Activated naive CD8-positive, alpha-beta T cell treated with anti-CD3 and anti-CD28 coated beads, Interleukin-2, amount 10 ng/mL, durations not matched to agents 7 days and 5 days (primary cell): ENCODE measurements around the gene CORO1C. TPM values are rescaled to one million over a fixed set of nuclear protein-coding genes. Genes with fewer than 3 reads are reported as not detected.

Source experiments
- ATAC-seq: fragments of 150-1000 bp; cut with Tn5 transposase; one replicate; pipeline ENCODE4 v1.10.0; 2021; ENCODE audit warnings: low read depth, moderate library complexity
- POLR2A ChIA-PET: fragments of 350-600 bp; sonication (Branson Sonifier 250); formaldehyde crosslinking; loops from one replicate; lab custom pipeline; 2021; ENCODE audit warnings: antibody characterized with exemption; lab: Charles Lee
- DNase-seq: peaks from one replicate; pipeline ENCODE4 v3.0.0; 2021
- H3K27ac Mint-ChIP-seq: one replicate; pipeline ENCODE4 v1.8.0; 2022; ENCODE audit warnings: mild to moderate bottlenecking, mixed read lengths
- H3K27me3 Mint-ChIP-seq: one replicate; pipeline ENCODE4 v1.8.0; 2022; ENCODE audit warnings: mild to moderate bottlenecking, moderate library complexity, mixed read lengths
- H3K36me3 Mint-ChIP-seq: one replicate; pipeline ENCODE4 v1.8.0; 2021; ENCODE audit warnings: mild to moderate bottlenecking, mixed read lengths
- H3K4me1 Mint-ChIP-seq: one replicate; pipeline ENCODE4 v1.8.0; 2021; ENCODE audit warnings: mixed read lengths
- H3K4me3 Mint-ChIP-seq: one replicate; pipeline ENCODE4 v1.8.0; 2022; ENCODE audit warnings: mild to moderate bottlenecking, moderate library complexity, mixed read lengths
- H3K9me3 Mint-ChIP-seq: one replicate; pipeline ENCODE4 v1.8.0; 2021; ENCODE audit warnings: mixed read lengths
- microRNA-seq: library from miRNA; unstranded; fragments of <30 nt; microRNA quantifications from one replicate; pipeline ENCODE4 v1.2.0, GENCODE V29; 2022
- total RNA-seq, 2 experiments: library from RNA; stranded (reverse); gene quantifications; one replicate each; pipeline ENCODE4 v1.2.3, GENCODE V29; 2021

The CORO1C gene
- total RNA-seq, 2 experiments from 2014 or later = 47.4 to 53.7 TPM

GRCh38 chr12:108599948-108600701, 131.2 kb downstream of the CORO1C start:
- no peak for ATAC-seq
- Mint-ChIP-seq H3K27ac (no peak overlapping the region), H3K9me3 (no peaks in the 10 kb centered on the region), H3K4me3 (no peak overlapping the region), H3K27me3 (peaks cover 8% of the 10 kb centered on the region), H3K36me3 (no peaks in the 10 kb centered on the region), H3K4me1 (no peaks in the 10 kb centered on the region)
- DNase-seq = no peak
- POLR2A ChIA-PET = no interaction called here

DNA sequence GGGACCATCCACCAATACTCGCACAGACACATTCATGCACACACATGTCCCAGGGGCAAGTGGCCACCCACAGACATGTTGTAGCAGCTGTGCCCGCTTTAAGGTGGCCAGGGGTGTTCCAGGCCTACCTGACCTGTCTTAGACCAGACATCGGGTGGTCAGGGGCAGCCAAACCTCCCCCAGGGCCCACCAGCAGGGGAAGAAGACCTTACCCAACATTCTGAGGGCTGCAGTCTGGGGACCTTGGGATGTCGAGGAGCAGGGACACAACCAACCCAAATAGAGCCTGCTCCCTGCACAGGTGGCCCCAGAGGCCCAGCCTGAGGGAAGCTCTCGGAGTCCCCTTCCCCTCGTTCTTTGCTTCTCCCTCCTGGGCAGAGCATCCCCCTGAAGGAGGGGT, 131.8 kb downstream of the CORO1C start:
- H3K36me3 Mint-ChIP-seq = no peaks in the 10 kb centered on the region
- H3K9me3 Mint-ChIP-seq = no peaks in the 10 kb centered on the region
- H3K4me3 Mint-ChIP-seq = no peak overlapping the region
- no peak for DNase-seq
- no peaks in the 10 kb centered on the region for H3K4me1 Mint-ChIP-seq
- POLR2A ChIA-PET = no interaction called here
- no peak overlapping the region for H3K27ac Mint-ChIP-seq
- peaks cover 7% of the 10 kb centered on the region for H3K27me3 Mint-ChIP-seq
- no peak for ATAC-seq

DNA sequence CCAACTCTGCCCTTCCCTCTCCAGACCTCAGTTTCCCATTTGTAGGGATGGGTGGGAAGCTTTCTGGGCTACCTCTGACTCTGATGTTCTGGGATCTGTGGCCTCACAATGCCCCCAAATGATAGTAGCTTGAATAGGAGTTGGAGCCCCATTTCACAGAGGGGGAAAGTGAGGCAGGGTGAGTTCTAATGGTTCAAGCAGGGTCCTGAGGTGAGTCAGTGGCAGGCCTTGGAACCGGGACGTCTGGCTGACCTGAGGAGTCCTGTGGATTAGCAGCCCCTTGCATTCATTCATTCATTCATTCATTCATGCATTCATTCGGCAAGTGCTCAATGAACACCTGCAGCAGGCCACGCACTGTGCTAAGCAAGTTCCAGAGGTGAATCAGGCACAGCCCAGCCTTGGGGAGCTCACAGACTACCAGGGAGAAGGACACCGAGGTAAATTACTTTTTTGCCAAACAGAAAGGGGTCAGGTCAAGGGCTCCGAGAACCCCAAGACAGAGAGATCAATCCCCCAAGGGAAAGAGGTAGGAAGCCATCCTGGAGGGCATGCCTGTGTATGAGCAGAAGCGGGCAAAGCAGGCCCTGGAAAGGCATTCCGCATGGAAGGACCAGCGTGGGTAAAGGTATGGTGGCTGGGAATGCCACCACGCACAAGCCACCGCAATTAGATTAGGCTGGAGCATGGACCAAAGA, 132.6 kb downstream of the CORO1C start:
- no peaks in the 10 kb centered on the region for H3K4me1 Mint-ChIP-seq
- H3K27me3 Mint-ChIP-seq = peaks cover 5% of the 10 kb centered on the region
- no peak for ATAC-seq
- no peak for DNase-seq
- no peaks in the 10 kb centered on the region for H3K36me3 Mint-ChIP-seq
- H3K27ac Mint-ChIP-seq = no peak overlapping the region
- POLR2A ChIA-PET = no interaction called here
- H3K9me3 Mint-ChIP-seq = no peaks in the 10 kb centered on the region
- no peak overlapping the region for H3K4me3 Mint-ChIP-seq

DNA sequence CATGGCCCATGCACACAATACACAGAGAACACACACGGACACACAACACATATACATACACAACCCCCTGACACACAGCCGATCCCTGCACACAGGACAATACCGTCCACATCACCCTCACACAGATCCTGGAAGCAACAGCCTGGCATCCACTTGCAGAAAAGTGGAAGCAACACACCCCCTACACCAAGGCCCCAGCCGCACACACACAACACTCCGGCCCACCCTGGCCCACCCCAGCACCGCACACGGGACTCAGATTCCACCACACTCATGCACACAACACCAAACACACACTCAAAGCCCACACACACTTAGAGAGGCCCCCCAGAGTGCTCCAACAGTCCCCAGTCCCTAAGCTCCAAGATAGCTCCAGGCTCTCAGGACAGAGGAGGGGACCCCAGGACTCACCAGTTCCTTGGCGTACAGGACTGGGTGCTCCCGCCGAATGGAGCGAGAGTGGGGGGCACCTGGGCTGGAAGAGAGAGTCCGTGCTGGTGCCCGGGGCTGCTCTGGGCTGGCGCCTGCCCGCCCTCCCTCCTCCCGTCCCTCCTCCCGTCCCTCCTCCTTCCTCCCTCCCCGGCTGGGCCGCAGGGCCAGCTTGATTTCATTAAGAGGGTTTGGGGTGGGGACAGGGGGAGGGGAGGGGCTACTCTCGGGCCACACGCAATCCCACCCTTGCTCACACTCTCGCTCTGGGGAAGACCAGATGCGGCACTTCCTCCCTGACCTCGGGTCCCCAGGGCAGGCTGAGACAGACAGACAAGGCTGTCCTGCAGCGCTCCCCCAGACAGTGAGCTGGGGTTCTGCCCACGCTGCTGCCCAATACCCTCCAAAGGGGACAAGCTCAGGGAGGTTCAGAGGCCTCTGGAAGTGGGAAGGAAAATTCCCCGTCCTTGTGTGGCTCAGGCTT, 133.5 kb downstream of the CORO1C start, which contains the start of gene TMEM119:
Gene TMEM119, minus strand, starts transcription at position 526 of the 913 bp plus-strand sequence. CDS start 5,701 bp downstream, outside the sequence.
- no peak within 1 kb of the TSS for H3K27ac Mint-ChIP-seq
- no peaks in the 10 kb centered on the region for H3K36me3 Mint-ChIP-seq
- no peaks in the 10 kb centered on the region for H3K9me3 Mint-ChIP-seq
- POLR2A ChIA-PET = no interaction called here
- peaks cover 5% of the 10 kb centered on the region for H3K27me3 Mint-ChIP-seq
- DNase-seq (no peak), ATAC-seq (no peak)
- H3K4me3 Mint-ChIP-seq = no peak within 1 kb of the TSS
- no peaks in the 10 kb centered on the region for H3K4me1 Mint-ChIP-seq

GRCh38 chr12:108596854-108597558, 134.3 kb downstream of the CORO1C start:
- no peaks in the 10 kb centered on the region for H3K36me3 Mint-ChIP-seq
- no peak for ATAC-seq

DNA sequence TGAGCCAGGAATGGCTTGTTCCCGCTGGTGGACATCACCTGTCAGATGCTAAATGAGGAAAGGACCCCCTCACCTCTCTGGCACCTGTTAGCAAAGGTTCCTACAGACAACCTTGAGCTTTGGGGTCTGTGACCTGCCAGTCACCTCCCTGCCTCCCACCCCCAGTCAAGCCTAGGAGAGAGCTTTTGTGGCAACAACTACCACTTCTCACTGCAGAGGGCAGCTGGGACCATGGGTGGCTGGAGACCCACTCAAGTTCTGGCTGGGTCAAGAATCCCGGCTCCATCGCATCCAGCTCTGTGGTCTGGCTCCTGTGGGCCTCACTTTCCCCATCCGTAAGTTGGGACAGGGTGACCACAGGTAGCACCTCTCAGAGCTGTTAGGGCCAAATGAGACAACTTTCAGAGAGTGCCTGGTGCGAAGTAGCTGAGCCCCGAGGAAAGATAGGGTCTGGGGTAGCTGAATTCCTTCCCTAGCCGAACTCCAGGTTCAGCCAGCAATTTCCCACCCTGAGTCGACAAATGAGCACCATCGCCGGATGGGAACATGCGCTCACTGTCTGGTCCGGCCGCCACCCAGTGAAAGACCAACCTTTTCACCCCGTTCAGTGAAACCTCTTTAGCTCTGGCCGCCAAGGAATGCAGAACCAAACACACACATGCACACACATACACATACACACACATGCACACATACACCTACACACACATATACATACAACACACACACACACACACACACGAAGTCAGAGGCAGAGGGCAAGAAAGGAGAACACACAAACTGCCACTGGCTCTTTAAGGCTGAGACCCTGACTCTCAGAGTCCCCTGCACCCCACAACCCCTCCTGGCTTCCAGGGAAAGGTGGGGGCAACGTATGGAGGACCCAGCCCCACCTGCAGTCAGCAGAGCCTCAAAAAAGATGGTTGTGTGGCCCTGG, 135.3 kb downstream of the CORO1C start:
- H3K27ac Mint-ChIP-seq = no peak overlapping the region
- H3K4me1 Mint-ChIP-seq = no peaks in the 10 kb centered on the region
- no peaks in the 10 kb centered on the region for H3K36me3 Mint-ChIP-seq
- POLR2A ChIA-PET = interaction anchor here (0.6 kb wide), 1 partner anchor 395 kb away, joined by 3 read pairs; no protein-coding TSS in a partner anchor
- H3K9me3 Mint-ChIP-seq = no peaks in the 10 kb centered on the region
- peaks cover 3% of the 10 kb centered on the region for H3K27me3 Mint-ChIP-seq
- ATAC-seq = no peak
- no peak overlapping the region for H3K4me3 Mint-ChIP-seq
- DNase-seq = no peak

More at GRCh38 chr12:108596854-108597558, 134.3 kb downstream of the CORO1C start:
- no peak overlapping the region for H3K27ac Mint-ChIP-seq
- H3K4me3 Mint-ChIP-seq = no peak overlapping the region
- POLR2A ChIA-PET = no interaction called here
- H3K4me1 Mint-ChIP-seq = no peaks in the 10 kb centered on the region
- H3K27me3 Mint-ChIP-seq = peaks cover 3% of the 10 kb centered on the region
- DNase-seq = no peak
- H3K9me3 Mint-ChIP-seq = no peaks in the 10 kb centered on the region

Small RNA genes lying within 50 kb of the gene (microRNA-seq; reads per million reads assigned to microRNA genes)
- gene MIR4496 = not detected

Other genes starting within 250 kb of the CORO1C start
- gene FICD, start 216.2 kb downstream of the CORO1C start, total RNA-seq = 1 to 10 TPM; 6.8 to 6.9 TPM
- 10 to 100 TPM; 79.9 to 88.3 TPM for gene SART3, start 170.3 kb downstream of the CORO1C start, total RNA-seq
- 10 to 100 TPM; 86.8 to 89.6 TPM for gene ISCU, start 168.9 kb downstream of the CORO1C start, total RNA-seq
- under 1 TPM; 0.11 to 0.48 TPM for gene TMEM119, start 133.4 kb downstream of the CORO1C start, total RNA-seq
- gene SELPLG, start 97.6 kb downstream of the CORO1C start, total RNA-seq = 100 to 1,000 TPM; 159 to 163 TPM
- gene SSH1, start 126.1 kb upstream of the CORO1C start, total RNA-seq = 10 to 100 TPM; 29.7 to 36.9 TPM
- gene DAO, start 148.6 kb upstream of the CORO1C start, total RNA-seq = not detected